Panc1 (cell line): ENCODE data around the gene NCAM1. TPM values are rescaled to one million over a fixed set of nuclear protein-coding genes. Genes with fewer than 3 reads are reported as not detected.

ENCODE experiments used
- ATAC-seq: fragments of 200-7000 bp; cut with Tn5 transposase; 2 replicates; pipeline ENCODE4 v1.9.1; 2020; ENCODE audit warnings: mild to moderate bottlenecking, moderate library complexity
- BruUV-seq: library from RNA; stranded (reverse); fragments of 400-500 nt; replicated peaks from 2 replicates; lab custom pipeline; 2021; lab: Mats Ljungman, UMichigan
- CTCF ChIA-PET: fragments of 300-600 bp; sonication (Branson Sonifier 250); formaldehyde crosslinking; loops from one replicate; lab custom pipeline; 2022; ENCODE audit warnings: antibody characterized with exemption; lab: Charles Lee
- POLR2A ChIA-PET: fragments of 300-600 bp; sonication (Branson Sonifier 250); formaldehyde crosslinking; loops from one replicate; lab custom pipeline; 2022; ENCODE audit warnings: antibody characterized with exemption; lab: Charles Lee
- DNase-seq: peaks from one replicate; pipeline ENCODE4 v3.0.0-alpha.2; 2010; ENCODE audit warnings: low read depth, low spot score
- H3K27ac ChIP-seq: 2 replicates; pipeline ENCODE4 v1.5.1; 2011; ENCODE audit warnings: mild to moderate bottlenecking, low read length, inconsistent platforms
- H3K27me3 ChIP-seq: fragments of 200-500 bp; sonication (Bioruptor generic); 2 replicates; pipeline ENCODE4 v1.6.0; 2014; ENCODE audit warnings: low read length, inconsistent platforms; ENCODE audit not compliant: control insufficient read depth, insufficient read depth
- H3K36me3 ChIP-seq: fragments of 200-500 bp; sonication (Bioruptor generic); 2 replicates; pipeline ENCODE4 v1.5.1; 2014; ENCODE audit warnings: inconsistent platforms, mild to moderate bottlenecking, low read length, moderate library complexity; ENCODE audit not compliant: control insufficient read depth, insufficient read depth
- H3K4me1 ChIP-seq: 2 replicates; pipeline ENCODE4 v1.5.1; 2011; ENCODE audit warnings: inconsistent platforms, mild to moderate bottlenecking, low read length, moderate library complexity; ENCODE audit not compliant: control insufficient read depth, insufficient read depth
- H3K4me3 ChIP-seq, 2 experiments: 2 replicates each; pipeline ENCODE4 v1.5.1; 2011 to 2012; ENCODE audit warnings: low read depth in 2 of 2, low read length in 2 of 2, mild to moderate bottlenecking in 2 of 2, inconsistent platforms in 1 of 2, moderate library complexity in 1 of 2
- H3K9me3 ChIP-seq: fragments of 200-500 bp; sonication (Bioruptor generic); 2 replicates; pipeline ENCODE4 v1.5.1; 2014; ENCODE audit warnings: low read depth, mild to moderate bottlenecking, inconsistent platforms, low read length, moderate library complexity; ENCODE audit not compliant: control insufficient read depth, insufficient read depth
- POLR2AphosphoS5 ChIP-seq: IDR thresholded peaks from 2 replicates; pipeline ENCODE4 v1.6.1; 2012; ENCODE audit warnings: mild to moderate bottlenecking, low read depth, low read length, moderate library complexity
- SIN3A ChIP-seq: IDR thresholded peaks from 2 replicates; pipeline ENCODE4 v1.6.1; 2012; ENCODE audit warnings: low read depth, mild to moderate bottlenecking, low read length, moderate library complexity, borderline replicate concordance; ENCODE audit not compliant: insufficient read depth
- TCF7L2 ChIP-seq: IDR thresholded peaks from 2 replicates; pipeline ENCODE4 v1.6.1; 2011; ENCODE audit warnings: mild to moderate bottlenecking, low read depth, low read length, inconsistent platforms
- in situ Hi-C: cut with HindIII; loops from 2 replicates; pipeline ENCODE4 v1.10.0; 2016; ENCODE audit warnings: low sequenced_read_pairs, low pct_unique_long_range_greater_than_20kb
- intact Hi-C: fragments of 100-400 bp; cut with micrococcal nuclease; formaldehyde crosslinking; loops from one replicate; pipeline ENCODE4 v1.10.0; 2022; ENCODE audit not compliant: unreplicated experiment
- total RNA-seq: library from RNA; stranded (reverse); gene quantifications from one replicate; pipeline ENCODE4 v1.2.1, GENCODE V29; 2021; ENCODE audit not compliant: unreplicated experiment
- TF ChIP-seq, protein P1 (sequence below), 2 experiments: IDR thresholded peaks; 2 replicates each; pipeline ENCODE4 v1.6.1; 2011 to 2012; ENCODE audit warnings: low read depth in 2 of 2, control low read depth in 1 of 2, low read length in 1 of 2, mild to moderate bottlenecking in 1 of 2, moderate library complexity in 1 of 2; ENCODE audit not compliant: insufficient read depth in 1 of 2
- TF ChIP-seq, protein P2 (sequence below): fragments of 450-650 bp; IDR thresholded peaks from 2 replicates; pipeline ENCODE4 v1.5.1; 2017; ENCODE audit warnings: mild to moderate bottlenecking

Gene NCAM1
- total RNA-seq, 1 experiment from 2014 or later: 0.18 TPM

DNA sequence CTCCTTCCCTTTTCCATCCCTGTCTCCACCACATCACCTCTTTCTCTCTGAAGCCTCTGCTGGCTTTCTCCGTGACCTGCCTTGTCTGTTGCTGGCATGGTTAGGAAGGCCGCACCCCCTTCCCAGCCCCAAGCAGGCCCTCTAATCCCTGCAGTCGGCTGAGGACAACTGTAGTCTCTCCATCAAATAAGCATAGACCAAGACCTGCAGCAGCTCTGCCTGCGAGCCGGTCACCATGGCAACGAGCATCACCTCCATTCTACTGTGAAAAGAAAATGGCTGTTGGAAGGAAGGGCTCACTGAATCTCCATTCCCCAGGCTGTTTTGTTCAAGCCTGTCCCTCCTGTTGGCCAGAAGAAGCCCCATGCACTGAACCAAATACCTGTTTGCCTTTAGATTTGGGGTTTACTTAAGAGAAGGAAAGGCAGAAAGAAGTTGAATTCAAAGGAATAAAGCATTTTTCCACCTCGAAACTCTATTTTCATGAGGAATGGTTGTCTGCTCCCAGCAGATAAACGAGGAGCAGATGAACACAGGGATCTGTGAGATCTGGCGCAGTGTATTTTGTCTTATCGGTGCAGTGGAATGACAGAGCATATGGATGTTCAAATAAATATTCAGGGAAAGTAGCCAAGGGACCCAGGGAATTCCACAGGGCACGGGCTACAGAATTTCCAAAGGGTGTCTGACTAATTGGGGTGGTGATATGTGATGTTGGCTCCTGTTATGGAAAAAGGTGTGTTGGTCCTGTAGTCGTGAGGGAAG, 240.0 kb downstream of the NCAM1 start:
- no peak for ATAC-seq
- intact Hi-C loops: no loop called here
- CTCF ChIA-PET: no interaction called here

DNA sequence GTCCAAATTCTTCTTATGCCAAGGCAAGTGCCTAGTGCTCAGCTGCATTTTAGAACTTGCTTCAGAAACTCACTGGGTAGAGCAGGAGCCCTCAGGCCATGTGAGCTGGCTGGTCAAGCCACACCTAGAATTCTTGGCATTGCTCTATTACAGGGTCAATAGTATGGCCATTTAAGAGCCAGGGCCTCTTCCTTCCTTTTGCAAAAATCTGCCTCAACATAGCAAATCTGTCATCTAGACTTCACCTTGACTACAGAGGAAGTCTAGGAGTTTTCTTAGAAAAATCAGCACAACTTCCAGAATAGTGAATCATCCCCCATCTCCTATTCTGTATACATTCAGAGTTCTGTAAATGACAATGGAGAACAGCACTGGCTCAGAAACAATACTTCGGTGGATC, 241.2 kb downstream of the NCAM1 start:
- TF ChIP-seq POLR2AphosphoS5 (no peak), SIN3A (no peak), TCF7L2 (no peak)
- TF ChIP-seq, protein P1, sequence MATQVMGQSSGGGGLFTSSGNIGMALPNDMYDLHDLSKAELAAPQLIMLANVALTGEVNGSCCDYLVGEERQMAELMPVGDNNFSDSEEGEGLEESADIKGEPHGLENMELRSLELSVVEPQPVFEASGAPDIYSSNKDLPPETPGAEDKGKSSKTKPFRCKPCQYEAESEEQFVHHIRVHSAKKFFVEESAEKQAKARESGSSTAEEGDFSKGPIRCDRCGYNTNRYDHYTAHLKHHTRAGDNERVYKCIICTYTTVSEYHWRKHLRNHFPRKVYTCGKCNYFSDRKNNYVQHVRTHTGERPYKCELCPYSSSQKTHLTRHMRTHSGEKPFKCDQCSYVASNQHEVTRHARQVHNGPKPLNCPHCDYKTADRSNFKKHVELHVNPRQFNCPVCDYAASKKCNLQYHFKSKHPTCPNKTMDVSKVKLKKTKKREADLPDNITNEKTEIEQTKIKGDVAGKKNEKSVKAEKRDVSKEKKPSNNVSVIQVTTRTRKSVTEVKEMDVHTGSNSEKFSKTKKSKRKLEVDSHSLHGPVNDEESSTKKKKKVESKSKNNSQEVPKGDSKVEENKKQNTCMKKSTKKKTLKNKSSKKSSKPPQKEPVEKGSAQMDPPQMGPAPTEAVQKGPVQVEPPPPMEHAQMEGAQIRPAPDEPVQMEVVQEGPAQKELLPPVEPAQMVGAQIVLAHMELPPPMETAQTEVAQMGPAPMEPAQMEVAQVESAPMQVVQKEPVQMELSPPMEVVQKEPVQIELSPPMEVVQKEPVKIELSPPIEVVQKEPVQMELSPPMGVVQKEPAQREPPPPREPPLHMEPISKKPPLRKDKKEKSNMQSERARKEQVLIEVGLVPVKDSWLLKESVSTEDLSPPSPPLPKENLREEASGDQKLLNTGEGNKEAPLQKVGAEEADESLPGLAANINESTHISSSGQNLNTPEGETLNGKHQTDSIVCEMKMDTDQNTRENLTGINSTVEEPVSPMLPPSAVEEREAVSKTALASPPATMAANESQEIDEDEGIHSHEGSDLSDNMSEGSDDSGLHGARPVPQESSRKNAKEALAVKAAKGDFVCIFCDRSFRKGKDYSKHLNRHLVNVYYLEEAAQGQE (IDR thresholded peaks at IDR 0.05; ENCODE audit: insufficient read depth in 1 of 2, low read depth in 2 of 2, low read length in 1 of 2): no peak
- TF ChIP-seq, protein P2, sequence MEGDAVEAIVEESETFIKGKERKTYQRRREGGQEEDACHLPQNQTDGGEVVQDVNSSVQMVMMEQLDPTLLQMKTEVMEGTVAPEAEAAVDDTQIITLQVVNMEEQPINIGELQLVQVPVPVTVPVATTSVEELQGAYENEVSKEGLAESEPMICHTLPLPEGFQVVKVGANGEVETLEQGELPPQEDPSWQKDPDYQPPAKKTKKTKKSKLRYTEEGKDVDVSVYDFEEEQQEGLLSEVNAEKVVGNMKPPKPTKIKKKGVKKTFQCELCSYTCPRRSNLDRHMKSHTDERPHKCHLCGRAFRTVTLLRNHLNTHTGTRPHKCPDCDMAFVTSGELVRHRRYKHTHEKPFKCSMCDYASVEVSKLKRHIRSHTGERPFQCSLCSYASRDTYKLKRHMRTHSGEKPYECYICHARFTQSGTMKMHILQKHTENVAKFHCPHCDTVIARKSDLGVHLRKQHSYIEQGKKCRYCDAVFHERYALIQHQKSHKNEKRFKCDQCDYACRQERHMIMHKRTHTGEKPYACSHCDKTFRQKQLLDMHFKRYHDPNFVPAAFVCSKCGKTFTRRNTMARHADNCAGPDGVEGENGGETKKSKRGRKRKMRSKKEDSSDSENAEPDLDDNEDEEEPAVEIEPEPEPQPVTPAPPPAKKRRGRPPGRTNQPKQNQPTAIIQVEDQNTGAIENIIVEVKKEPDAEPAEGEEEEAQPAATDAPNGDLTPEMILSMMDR: no peak
- in situ Hi-C loops (no loop called here), intact Hi-C loops (no loop called here)
- ATAC-seq (no peak), DNase-seq (no peak)
- H3K27ac ChIP-seq: no peak overlapping the region
- no TSS peak for BruUV-seq
- H3K9me3 ChIP-seq: no peaks in the 10 kb centered on the region
- POLR2A ChIA-PET: no interaction called here
- no peak overlapping the region for H3K4me3 ChIP-seq
- CTCF ChIA-PET: no interaction called here
- H3K27me3 ChIP-seq: peaks cover 17% of the 10 kb centered on the region
- H3K4me1 ChIP-seq: no peaks in the 10 kb centered on the region
- no peaks in the 10 kb centered on the region for H3K36me3 ChIP-seq

More for the DNA sequence above, 240.0 kb downstream of the NCAM1 start:
- POLR2A ChIA-PET: no interaction called here
- H3K4me1 ChIP-seq: no peaks in the 10 kb centered on the region
- H3K27me3 ChIP-seq: peaks cover 17% of the 10 kb centered on the region
- in situ Hi-C loops: no loop called here
- H3K4me3 ChIP-seq: no peak overlapping the region
- no peak overlapping the region for H3K27ac ChIP-seq
- DNase-seq: no peak
- BruUV-seq: no TSS peak
- no peaks in the 10 kb centered on the region for H3K36me3 ChIP-seq
- no peaks in the 10 kb centered on the region for H3K9me3 ChIP-seq
- TF ChIP-seq POLR2AphosphoS5: no peak
- TF ChIP-seq SIN3A: no peak
- TF ChIP-seq, protein P1 (IDR thresholded peaks at IDR 0.05; ENCODE audit: insufficient read depth in 1 of 2, low read depth in 2 of 2, low read length in 1 of 2): no peak
- no peak for TF ChIP-seq TCF7L2
- TF ChIP-seq, protein P2: no peak
